T47D (cell line): ENCODE results near the gene STX8.
A peak's percentile ranks its signal among the peaks of the same experiment; 100 is the strongest.

Source experiments
- DNase-seq, 2 experiments: peaks; one replicate each; pipeline versions ENCODE4 v3.0.0 to v3.0.0-alpha.2; 2011 to 2012; ENCODE audit warnings: low read depth in 1 of 2, low spot score in 1 of 2
- JUND ChIP-seq: IDR thresholded peaks from 2 replicates; pipeline ENCODE4 v1.6.1; 2012; ENCODE audit warnings: low read depth
- in situ Hi-C: cut with HindIII; loops from 2 replicates; pipeline ENCODE4 v1.10.0; 2016; ENCODE audit warnings: low sequenced_read_pairs, low pct_unique_long_range_greater_than_20kb

Gene STX8

DNA sequence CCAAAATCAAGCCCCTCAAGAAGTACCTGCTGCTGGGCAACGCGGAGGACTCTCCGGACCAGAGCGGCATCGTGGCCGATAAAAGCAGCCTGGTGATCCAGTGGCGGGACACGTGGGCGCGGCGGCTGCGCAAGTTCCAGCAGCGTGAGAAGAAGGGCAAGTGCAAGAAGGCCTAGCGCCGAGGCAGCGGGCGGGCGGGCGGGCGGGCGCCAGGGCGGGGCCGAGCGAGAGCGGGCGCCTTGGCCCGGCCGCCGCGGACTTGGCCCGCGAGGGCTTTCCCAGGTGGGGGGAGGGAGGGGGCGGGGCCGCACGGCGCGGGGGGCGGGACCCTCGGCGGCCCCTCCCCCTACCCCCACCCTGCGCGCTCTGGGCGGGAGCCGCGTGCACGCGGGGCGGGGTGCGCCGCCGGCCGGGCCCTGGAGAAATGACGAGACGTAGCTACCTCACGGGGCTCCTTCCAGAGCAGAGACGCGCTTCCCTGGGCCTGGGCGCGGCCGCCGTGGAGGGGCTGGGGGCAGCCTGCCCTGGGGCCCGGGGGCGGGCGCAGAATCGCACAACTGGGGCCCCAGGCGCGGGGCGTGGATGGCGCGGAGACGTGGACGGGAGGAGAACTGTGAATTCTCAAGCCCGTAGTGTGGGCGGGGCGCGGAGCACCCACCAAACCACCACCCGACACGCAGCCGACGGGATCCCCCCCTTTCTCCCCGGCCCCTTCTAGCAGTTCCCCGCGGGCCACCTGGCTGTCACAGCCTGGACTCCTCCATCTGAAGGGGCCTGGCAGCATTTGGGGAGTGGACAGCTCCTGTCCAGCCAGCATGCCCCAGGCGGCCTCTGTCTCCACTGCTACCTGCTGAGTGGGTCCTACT is 335.6 kb downstream of the STX8 start:
- TF ChIP-seq JUND, result no peak
- peak; percentile 78 to 79 for DNase-seq
- in situ Hi-C loops, result no loop called here

GRCh38 chr17:9239246-9239792 is 336.3 kb downstream of the STX8 start:
- no peak for DNase-seq
- TF ChIP-seq JUND, result no peak
- in situ Hi-C loops, result no loop called here

GRCh38 chr17:9238340-9239245 is 337.0 kb downstream of the STX8 start:
- in situ Hi-C loops, result no loop called here
- DNase-seq, result no peak
- TF ChIP-seq JUND, result no peak

GRCh38 chr17:9237661-9238301 is 337.8 kb downstream of the STX8 start:
- DNase-seq, result no peak
- TF ChIP-seq JUND, result no peak
- in situ Hi-C loops, result no loop called here

DNA sequence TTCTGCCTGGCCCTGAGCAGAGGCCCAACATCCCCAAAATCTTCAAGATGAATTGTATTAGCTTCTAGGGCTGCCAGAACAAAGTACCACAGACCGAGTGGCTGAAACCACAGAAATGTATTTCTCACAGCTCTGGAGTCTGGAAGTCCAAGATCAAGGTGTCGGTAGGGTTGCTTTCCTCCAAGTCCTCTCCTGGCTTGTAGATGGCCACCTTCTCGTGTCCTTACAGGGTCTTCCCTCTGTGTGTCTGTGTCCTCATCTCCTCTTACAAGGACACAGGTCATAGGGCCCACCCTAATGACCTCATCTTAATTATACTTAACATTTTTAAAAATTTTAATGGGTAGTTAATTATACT is 338.6 kb downstream of the STX8 start:
- in situ Hi-C loops, result no loop called here
- no peak for TF ChIP-seq JUND
- no peak for DNase-seq

GRCh38 chr17:9236286-9237052 is 339.2 kb downstream of the STX8 start:
- in situ Hi-C loops, result no loop called here
- DNase-seq, result no peak
- no peak for TF ChIP-seq JUND

DNA sequence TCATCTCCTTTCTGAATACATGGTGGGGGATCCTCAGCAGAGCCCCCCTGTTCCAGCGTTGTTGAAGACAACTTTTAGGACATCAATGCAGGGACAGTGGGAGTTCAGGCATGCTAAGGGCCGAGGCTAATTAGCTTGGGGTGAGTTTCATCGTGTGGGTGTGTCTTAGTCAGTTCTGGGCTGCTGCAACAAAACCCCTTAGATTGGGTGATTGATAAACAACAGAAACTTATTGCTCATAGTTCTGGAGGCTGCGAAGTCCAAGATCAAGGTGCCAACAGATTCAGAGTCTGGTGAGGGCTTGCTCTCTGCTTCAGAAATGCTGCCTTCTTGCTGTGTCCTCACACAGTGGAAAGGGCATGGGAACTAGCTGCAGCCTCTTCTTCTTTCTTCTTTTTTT is 340.3 kb downstream of the STX8 start:
- in situ Hi-C loops, result no loop called here
- DNase-seq, result no peak
- TF ChIP-seq JUND, result no peak

DNA sequence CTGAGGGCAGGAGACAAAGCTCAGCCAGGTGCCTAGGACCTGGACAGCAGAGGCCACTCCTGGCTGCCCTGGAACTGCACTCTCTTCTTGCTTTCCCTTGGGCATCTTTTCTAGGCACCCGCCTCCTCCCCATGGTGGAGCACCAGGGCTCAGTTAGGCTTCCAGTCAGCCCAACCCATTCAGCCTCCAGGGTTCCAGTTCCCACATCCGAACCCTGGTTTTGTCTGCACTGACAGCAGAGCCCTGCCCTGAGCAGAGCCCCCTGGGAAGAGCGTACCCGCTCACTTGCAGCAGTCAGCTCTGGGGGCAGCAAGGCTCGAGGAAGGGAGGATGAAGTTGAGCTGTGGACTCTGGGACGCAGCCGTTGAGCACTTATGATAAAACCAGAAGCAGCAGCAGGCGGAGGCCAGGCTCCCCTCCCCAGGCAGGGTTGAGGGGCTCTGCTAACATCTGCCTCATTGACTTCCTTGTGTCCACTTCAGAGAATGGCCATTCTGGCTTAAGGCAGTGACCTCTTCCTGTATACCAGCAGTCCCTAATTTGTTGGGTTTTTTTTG is 341.2 kb downstream of the STX8 start:
- no peak for TF ChIP-seq JUND
- in situ Hi-C loops, result no loop called here
- DNase-seq, result no peak

DNA sequence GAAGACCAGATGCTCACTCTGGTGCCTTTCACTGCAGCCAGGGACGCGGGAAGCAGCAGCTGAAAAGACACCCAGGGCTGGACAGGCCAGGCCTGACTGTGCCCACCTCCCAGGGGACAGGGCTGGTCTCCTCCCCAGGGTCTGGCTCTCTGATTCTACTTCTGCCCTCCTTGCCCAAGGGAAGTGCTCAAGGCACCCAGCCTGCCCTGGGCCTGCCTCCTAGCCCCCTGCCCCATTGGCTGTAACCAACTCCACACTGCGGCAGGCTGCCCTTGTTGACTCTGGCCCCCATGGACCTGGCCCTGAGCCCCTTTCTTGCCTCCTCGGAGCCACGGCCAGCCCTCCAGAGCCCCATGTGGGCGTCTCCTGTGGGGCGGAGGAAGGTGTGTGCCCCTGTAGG is 341.9 kb downstream of the STX8 start:
- no peak for DNase-seq
- TF ChIP-seq JUND, result no peak
- in situ Hi-C loops, result no loop called here

- no peak for TF ChIP-seq JUND
- in situ Hi-C loops, result no loop called here
- no peak for DNase-seq
Measured at GRCh38 chr17:9233271-9233599, 342.4 kb downstream of the STX8 start.

GRCh38 chr17:9232591-9233270 is 342.9 kb downstream of the STX8 start:
- TF ChIP-seq JUND, result no peak
- in situ Hi-C loops, result no loop called here
- DNase-seq, result no peak

- in situ Hi-C loops, result no loop called here
- no peak for TF ChIP-seq JUND
- no peak for DNase-seq
Measured at GRCh38 chr17:9232155-9232475, 343.5 kb downstream of the STX8 start.
